GM12865 (cell line): ENCODE data around the gene BAZ2B.

Experiments used
- DNase-seq: peaks from one replicate; pipeline ENCODE4 v3.0.0; 2010; ENCODE audit warnings: low read depth
- H3K4me3 ChIP-seq: 2 replicates; pipeline ENCODE4 v1.5.1; 2011; ENCODE audit warnings: mild to moderate bottlenecking, low read depth, low read length, control low read depth
- CTCF ChIP-seq: IDR thresholded peaks from 2 replicates; pipeline ENCODE4 v1.5.1; 2011; ENCODE audit warnings: low read length, control low read depth, low read depth, inconsistent platforms; ENCODE audit not compliant: insufficient read depth; ENCODE audit errors: missing control alignments

BAZ2B gene

DNA sequence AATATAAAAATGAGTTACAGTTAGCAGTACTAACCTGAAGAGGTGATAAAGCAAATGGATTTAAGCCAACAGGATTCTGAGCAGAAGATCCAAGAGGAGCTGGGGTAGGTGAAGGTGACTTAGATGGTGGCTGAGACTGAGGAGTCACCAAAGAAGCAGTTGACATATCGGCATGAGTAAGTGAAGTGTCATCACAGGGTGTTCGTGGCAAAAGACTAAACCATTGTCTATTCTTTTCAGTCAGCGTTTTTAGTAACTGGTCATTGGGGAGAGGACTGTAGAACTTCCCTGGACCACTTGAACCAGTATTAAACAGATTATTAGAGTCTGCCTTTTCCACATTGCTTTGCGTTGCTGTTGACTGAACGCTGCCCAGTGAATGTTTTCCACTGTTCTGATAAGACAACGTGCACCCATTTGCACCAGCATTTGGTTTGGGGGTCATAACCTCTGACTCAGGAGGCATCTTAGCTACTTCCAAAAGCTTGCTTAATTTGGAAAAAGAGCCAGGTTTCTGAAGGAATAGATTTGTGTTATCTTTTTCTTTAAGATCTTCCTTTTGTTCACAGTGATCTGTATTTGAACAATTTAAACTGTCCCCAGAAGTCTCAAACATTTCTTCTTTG is 266.6 kb downstream of the BAZ2B start:
- DNase-seq: no peak
- H3K4me3 ChIP-seq: no peak overlapping the region

DNA sequence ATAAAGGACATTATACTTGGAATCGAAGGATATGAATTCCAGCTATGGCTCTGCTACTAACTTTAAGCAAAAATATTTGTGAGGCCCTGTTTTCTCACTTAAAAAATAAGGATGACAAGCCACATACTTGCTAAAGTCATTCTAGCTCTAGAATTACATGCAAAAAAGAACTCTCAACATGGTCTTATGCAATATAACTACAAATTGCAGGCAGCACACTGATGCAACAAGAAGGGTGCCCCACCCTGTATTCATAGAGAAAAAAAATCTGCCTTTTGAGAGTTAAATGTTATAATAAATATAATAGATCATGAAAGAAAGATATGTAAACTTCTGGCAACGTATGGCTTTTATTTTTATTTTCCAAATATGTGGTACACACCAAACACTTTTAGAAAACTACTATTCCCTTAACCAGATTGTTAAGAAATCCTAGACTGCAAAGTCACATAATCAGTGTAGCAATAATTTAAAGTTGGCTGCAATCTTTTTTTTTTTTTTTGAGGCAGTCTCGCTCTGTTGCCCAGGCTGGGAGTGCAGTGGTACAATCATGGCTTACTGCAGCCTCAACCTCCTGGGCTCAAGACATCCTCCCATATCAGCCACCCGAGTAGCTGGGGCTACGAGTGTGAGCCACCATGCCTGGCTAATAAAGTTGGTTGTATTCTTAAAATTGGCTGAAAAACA is 289.6 kb downstream of the BAZ2B start:
- no peak overlapping the region for H3K4me3 ChIP-seq
- TF ChIP-seq CTCF: no peak
- DNase-seq: no peak

More for the DNA sequence above, 266.6 kb downstream of the BAZ2B start:
- TF ChIP-seq CTCF: no peak

DNA sequence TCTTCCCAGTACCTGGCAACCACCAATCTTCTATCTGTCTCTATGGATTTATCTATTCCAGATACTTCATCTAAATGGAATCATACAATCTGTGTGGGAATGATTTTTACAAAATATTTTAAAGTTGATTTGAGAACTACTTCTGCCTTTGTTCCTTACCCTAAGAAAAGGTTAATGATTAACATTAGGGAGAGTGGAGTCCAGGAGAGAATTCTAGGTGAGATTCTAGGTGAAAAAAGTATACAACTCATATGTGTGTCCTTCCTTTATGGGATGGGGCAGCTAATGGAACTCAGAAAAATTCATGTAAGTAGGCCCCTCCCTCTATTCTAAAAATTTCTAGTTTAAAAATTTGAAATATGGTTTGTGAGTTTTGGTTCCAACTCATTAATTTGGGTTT is 293.9 kb downstream of the BAZ2B start:
- no peak for TF ChIP-seq CTCF
- no peak for DNase-seq
- no peak overlapping the region for H3K4me3 ChIP-seq

DNA sequence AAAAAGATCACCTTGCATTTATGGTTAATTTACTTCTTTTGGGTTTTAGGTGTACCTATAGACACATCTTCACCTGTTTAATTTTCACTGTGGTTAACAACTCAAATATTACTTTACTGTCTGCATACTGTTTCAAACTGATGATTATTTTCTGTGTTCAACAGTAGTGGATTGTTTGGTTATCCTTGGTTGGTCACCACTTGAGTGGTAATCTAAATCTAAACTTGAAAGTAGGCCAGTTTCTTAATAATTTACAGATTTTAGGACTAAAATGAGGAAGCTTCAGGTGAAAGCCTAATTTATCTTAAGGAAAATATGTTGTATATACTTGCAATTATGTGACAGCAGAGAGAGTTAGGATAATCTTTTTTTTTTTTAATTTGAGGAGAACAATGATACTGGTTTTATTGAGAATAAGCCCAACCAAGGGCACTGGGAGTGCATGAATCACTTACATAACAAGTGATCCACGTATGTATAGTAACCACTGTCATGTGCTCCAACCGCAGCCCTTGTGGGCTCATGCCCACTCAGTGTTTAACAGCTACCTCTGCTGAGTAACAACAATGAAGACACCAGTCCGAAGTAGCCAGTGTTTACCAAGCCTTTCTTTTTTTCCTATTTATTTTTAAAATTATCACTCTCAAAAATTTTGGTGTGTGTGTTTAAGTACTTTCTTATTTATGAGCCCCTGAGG is 298.8 kb downstream of the BAZ2B start:
- no peak for DNase-seq
- no peak for TF ChIP-seq CTCF
- no peak overlapping the region for H3K4me3 ChIP-seq

- TF ChIP-seq CTCF: no peak
- no peak for DNase-seq
Measured at GRCh38 chr2:159307942-159308341, 308.4 kb downstream of the BAZ2B start.

GRCh38 chr2:159300586-159300985 is 315.8 kb downstream of the BAZ2B start:
- no peak for TF ChIP-seq CTCF

More at GRCh38 chr2:159307942-159308341, 308.4 kb downstream of the BAZ2B start:
- H3K4me3 ChIP-seq: no peak overlapping the region

More at GRCh38 chr2:159300586-159300985, 315.8 kb downstream of the BAZ2B start:
- no peak overlapping the region for H3K4me3 ChIP-seq
- DNase-seq: no peak
